Urinary bladder (tissue), 4 donors: ENCODE measurements around the gene AIF1L. TPM values are rescaled to one million over a fixed set of nuclear protein-coding genes. Genes with fewer than 3 reads are reported as not detected.
A peak's percentile ranks its signal among the peaks of the same experiment; 100 is the strongest.

ENCODE experiments used
- DNase-seq: peaks from one replicate; pipeline ENCODE4 v3.0.0-alpha.2; 2015; ENCODE audit errors: extremely low spot score
- H3K27ac ChIP-seq: one replicate; pipeline ENCODE4 v1.5.1; 2013; ENCODE audit warnings: low read depth, mild to moderate bottlenecking, moderate library complexity
- H3K36me3 ChIP-seq: one replicate; pipeline ENCODE4 v1.6.1; 2013; ENCODE audit warnings: mild to moderate bottlenecking, moderate library complexity; ENCODE audit not compliant: insufficient read depth
- H3K4me1 ChIP-seq: one replicate; pipeline ENCODE4 v1.6.1; 2013; ENCODE audit warnings: mild to moderate bottlenecking, moderate library complexity; ENCODE audit not compliant: insufficient read depth
- H3K4me3 ChIP-seq: one replicate; pipeline ENCODE4 v1.5.1; 2013; ENCODE audit warnings: low read depth, low read length
- WGBS: extraction: QIAGEN DNeasy Blood & Tissue Kit; methylation state at CpG from one replicate; pipeline ENCODE4 v1.1.7; 2013; 5-methylcytosine and 5-hydroxymethylcytosine counted together
- polyA plus RNA-seq: library from polyadenylated mRNA; stranded (reverse); fragments of 200-250 nt; gene quantifications from one replicate; pipeline ENCODE4 v1.2.3, GENCODE V29; 2013
- total RNA-seq: library from RNA; depleted of rRNA; stranded (reverse); fragments of >200 nt; gene quantifications from one replicate; pipeline ENCODE4 v1.2.3, GENCODE V29; 2014
- donor health status: healthy with polysubstance abuse.
- donor health status: healthy.

AIF1L gene
- total and polyA plus RNA-seq, 2 donors = 8.9 to 20.6 TPM

GRCh38 chr9:131085370-131086122, 10.8 kb upstream of the AIF1L start:
- Histone ChIP-seq H3K36me3 (no peaks in the 10 kb centered on the region), H3K27ac (no peak overlapping the region), H3K4me1 (no peaks in the 10 kb centered on the region), H3K4me3 (no peak overlapping the region)
- 76% methylated on average over 23 of the region's 23 CpGs for WGBS
- DNase-seq = no peak

- 90% methylated on average over 19 of the region's 19 CpGs for WGBS
- Histone ChIP-seq H3K4me1 (no peaks in the 10 kb centered on the region), H3K36me3 (no peaks in the 10 kb centered on the region), H3K27ac (no peak overlapping the region), H3K4me3 (no peak overlapping the region)
- no peak for DNase-seq
Measured at GRCh38 chr9:131087354-131087893, 8.9 kb upstream of the AIF1L start.

DNA sequence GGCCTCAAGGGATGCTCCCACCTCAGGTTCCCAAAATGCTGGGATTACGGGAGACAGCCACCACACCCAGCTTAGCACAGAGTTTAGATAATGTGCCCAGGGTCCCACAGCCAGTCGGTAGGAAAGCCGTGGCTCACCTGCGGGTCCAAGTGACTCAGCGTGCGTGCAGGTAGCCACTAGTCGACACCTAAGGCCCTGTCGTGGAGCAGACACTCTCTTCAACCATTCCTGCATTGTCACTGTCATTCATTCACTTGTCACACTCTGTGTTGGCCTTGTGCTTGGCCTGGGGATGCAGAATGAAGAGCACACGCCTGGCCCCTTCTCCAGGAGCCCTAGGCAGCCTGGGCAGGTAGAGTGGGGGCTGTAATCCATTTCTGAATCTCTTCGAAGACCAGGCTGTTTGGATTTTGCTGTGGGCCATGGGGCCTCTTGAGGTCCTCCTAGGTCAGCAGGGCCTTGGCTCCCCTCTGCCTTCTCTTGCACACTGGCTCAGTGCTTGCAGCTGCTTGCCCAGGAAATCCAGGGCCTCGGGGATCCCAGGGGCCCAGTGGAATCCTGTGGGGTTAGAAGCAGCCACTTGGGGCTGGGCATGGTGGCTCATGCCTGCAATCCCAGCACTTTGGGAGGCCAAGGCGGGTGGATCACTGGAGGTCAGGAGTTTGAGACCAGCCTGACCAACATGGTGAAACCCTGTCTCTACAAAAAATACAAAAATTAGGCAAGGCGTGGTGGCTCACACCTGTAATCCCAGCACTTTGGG, 6.1 kb upstream of the AIF1L start:
- Histone ChIP-seq H3K27ac (no peak overlapping the region), H3K36me3 (no peaks in the 10 kb centered on the region), H3K4me3 (no peak overlapping the region), H3K4me1 (no peaks in the 10 kb centered on the region)
- no peak for DNase-seq
- 86% methylated on average over 13 of the region's 13 CpGs for WGBS

- H3K4me1 ChIP-seq = no peaks in the 10 kb centered on the region
- no peaks in the 10 kb centered on the region for H3K36me3 ChIP-seq
- DNase-seq = no peak
- H3K4me3 ChIP-seq = no peak overlapping the region
- 88% methylated on average over 19 of the region's 19 CpGs for WGBS
- no peak overlapping the region for H3K27ac ChIP-seq
Measured at GRCh38 chr9:131091352-131091992, 4.9 kb upstream of the AIF1L start.

GRCh38 chr9:131092030-131092429, 4.3 kb upstream of the AIF1L start:
- WGBS = 75% methylated on average over 6 of the region's 6 CpGs
- H3K27ac ChIP-seq = no peak overlapping the region

GRCh38 chr9:131092548-131093440, 3.5 kb upstream of the AIF1L start:
- Histone ChIP-seq H3K4me3 (no peak overlapping the region), H3K4me1 (no peaks in the 10 kb centered on the region), H3K36me3 (no peaks in the 10 kb centered on the region), H3K27ac (no peak overlapping the region)
- WGBS = 63% methylated on average over 24 of the region's 24 CpGs
- DNase-seq = no peak

More at GRCh38 chr9:131092030-131092429, 4.3 kb upstream of the AIF1L start:
- H3K4me3 ChIP-seq = no peak overlapping the region
- no peak for DNase-seq
- no peaks in the 10 kb centered on the region for H3K36me3 ChIP-seq
- H3K4me1 ChIP-seq = no peaks in the 10 kb centered on the region

GRCh38 chr9:131094015-131094414, 2.3 kb upstream of the AIF1L start:
- Histone ChIP-seq H3K36me3 (no peaks in the 10 kb centered on the region), H3K4me1 (no peaks in the 10 kb centered on the region), H3K4me3 (no peak overlapping the region), H3K27ac (no peak overlapping the region)
- 82% methylated on average over 5 of the region's 5 CpGs for WGBS
- DNase-seq = no peak

DNA sequence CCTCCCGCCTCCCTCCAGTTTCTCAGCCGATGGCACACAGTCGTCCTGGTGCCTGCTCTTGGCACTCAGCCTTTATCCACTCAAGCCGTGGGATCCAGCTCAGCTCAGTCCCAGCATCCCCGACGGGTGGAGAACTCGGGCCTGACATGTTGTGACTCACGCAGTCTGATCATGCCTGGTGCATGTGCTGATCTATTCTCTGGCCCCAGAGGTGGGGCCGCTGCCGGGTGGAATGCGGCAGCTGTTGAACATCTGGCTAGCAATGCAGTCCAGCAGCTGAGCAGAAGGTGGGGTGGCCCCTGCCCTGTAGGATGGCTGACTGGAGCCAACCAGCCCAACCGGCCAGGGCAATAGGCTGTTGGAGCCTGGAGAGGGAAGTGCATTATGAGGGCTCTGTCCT, 1.7 kb upstream of the AIF1L start:
- H3K27ac ChIP-seq = no peak overlapping the region
- no peaks in the 10 kb centered on the region for H3K4me1 ChIP-seq
- no peaks in the 10 kb centered on the region for H3K36me3 ChIP-seq
- H3K4me3 ChIP-seq = no peak overlapping the region
- WGBS = 29% methylated on average over 12 of the region's 12 CpGs
- no peak for DNase-seq

DNA sequence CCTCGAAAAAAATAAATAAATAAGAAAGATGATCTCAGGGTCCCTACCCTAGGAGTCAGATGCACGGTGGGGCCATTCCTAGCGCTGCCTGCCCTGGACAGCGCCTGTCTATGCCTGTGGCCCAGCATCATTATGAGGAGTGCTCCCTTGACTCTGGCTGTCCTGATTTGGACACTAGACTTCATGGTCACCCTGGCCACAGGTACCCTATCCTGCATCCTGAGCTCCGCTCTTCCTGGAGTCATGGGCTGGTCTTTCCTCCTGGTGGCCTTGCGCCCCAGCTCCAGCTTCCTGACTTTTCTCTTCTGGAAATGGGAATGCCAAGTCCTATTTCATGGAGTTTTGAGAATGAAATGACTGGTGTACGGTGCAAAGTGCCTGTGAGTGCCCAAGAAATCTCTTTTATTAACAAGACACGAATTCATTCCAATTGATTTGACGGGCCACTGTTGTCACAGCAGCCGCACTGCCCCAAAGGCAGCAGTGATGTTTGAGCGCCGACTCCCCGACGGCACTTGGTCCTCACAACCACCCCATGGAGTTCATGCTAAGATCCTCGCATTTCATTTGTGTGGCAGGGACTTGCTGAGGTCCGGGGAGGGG, 564 bp upstream of the AIF1L start:
- DNase-seq = no peak
- Histone ChIP-seq H3K4me1 (no peaks in the 10 kb centered on the region), H3K36me3 (no peaks in the 10 kb centered on the region), H3K27ac (no peak overlapping the region), H3K4me3 (peak overlapping the region; percentile 45)
- WGBS = 33% methylated on average over 16 of the region's 16 CpGs

- H3K27ac ChIP-seq = no peak overlapping the region
- DNase-seq = no peak
- no peaks in the 10 kb centered on the region for H3K4me1 ChIP-seq
- H3K4me3 ChIP-seq = peak overlapping the region; percentile 45
- WGBS = 29% methylated on average over 19 of the region's 19 CpGs
- H3K36me3 ChIP-seq = no peaks in the 10 kb centered on the region
Measured at GRCh38 chr9:131097126-131097947, 1.0 kb downstream of the AIF1L start.

GRCh38 chr9:131097948-131098278, 1.6 kb downstream of the AIF1L start:
- no peak overlapping the region for H3K4me3 ChIP-seq
- 76% methylated on average over 8 of the region's 8 CpGs for WGBS
- no peak overlapping the region for H3K27ac ChIP-seq
- H3K4me1 ChIP-seq = no peaks in the 10 kb centered on the region
- H3K36me3 ChIP-seq = no peaks in the 10 kb centered on the region
- DNase-seq = no peak

GRCh38 chr9:131098391-131099101, 2.2 kb downstream of the AIF1L start:
- Histone ChIP-seq H3K36me3 (no peaks in the 10 kb centered on the region), H3K4me1 (no peaks in the 10 kb centered on the region), H3K27ac (no peak overlapping the region), H3K4me3 (no peak overlapping the region)
- 80% methylated on average over 13 of the region's 13 CpGs for whole genome bisulfite sequencing
- no peak for DNase-seq
